H1 (cell line): Measurements from ENCODE around the gene CTNNA3. TPM values are rescaled to one million over a fixed set of nuclear protein-coding genes. Genes with fewer than 3 reads are reported as not detected.

Source experiments
- CTCF ChIA-PET: fragments of 300-600 bp; sonication (Branson Sonifier 250); formaldehyde crosslinking; loops from one replicate; lab custom pipeline; 2021; ENCODE audit not compliant: partially characterized antibody; lab: Charles Lee
- POLR2A ChIA-PET: fragments of 300-600 bp; sonication (Branson Sonifier 250); formaldehyde crosslinking; loops from one replicate; lab custom pipeline; 2021; ENCODE audit warnings: inconsistent platforms; ENCODE audit not compliant: partially characterized antibody; lab: Charles Lee
- DNase-seq, 2 experiments: peaks; one replicate each; pipeline versions ENCODE4 v3.0.0 to v3.0.0-alpha.2; 2010 to 2022; ENCODE audit warnings: low spot score in 2 of 2, low read depth in 1 of 2, mixed read lengths in 1 of 2
- FAIRE-seq: peaks from 2 replicates; lab custom pipeline; 2011; peaks lifted over from hg19 to GRCh38; lab: Jason Lieb, UNC
- H2AFZ ChIP-seq: 2 replicates; pipeline ENCODE4 v1.8.1; 2012; ENCODE audit warnings: low read length, inconsistent platforms
- H2AK5ac ChIP-seq: 2 replicates; pipeline ENCODE4 v1.6.1; 2013; ENCODE audit warnings: low read depth, low read length
- H2BK120ac ChIP-seq: replicated peaks from 2 replicates; pipeline ENCODE3; 2013; ENCODE audit warnings: low read depth, low read length, inconsistent platforms
- H2BK12ac ChIP-seq: 2 replicates; pipeline ENCODE4 v1.6.1; 2013; ENCODE audit warnings: low read depth, low read length
- H2BK15ac ChIP-seq: 2 replicates; pipeline ENCODE4 v1.6.1; 2013; ENCODE audit warnings: low read length
- H2BK20ac ChIP-seq: 2 replicates; pipeline ENCODE4 v1.6.1; 2013; ENCODE audit warnings: low read length
- H2BK5ac ChIP-seq: 2 replicates; pipeline ENCODE4 v1.6.1; 2013; ENCODE audit warnings: low read depth, low read length
- H3K14ac ChIP-seq: 2 replicates; pipeline ENCODE4 v1.6.1; 2013; ENCODE audit warnings: inconsistent platforms; ENCODE audit not compliant: insufficient read length
- H3K18ac ChIP-seq: 2 replicates; pipeline ENCODE4 v1.6.1; 2013; ENCODE audit warnings: low read length; ENCODE audit errors: extremely low read depth
- H3K23ac ChIP-seq: 2 replicates; pipeline ENCODE4 v1.6.1; 2013; ENCODE audit warnings: inconsistent platforms; ENCODE audit not compliant: insufficient read length
- H3K23me2 ChIP-seq: 2 replicates; pipeline ENCODE4 v1.6.1; 2013; ENCODE audit warnings: low read depth, low read length
- H3K27ac ChIP-seq: 2 replicates; pipeline ENCODE4 v1.6.1; 2011; ENCODE audit warnings: low read depth, low read length, inconsistent platforms
- H3K27me3 ChIP-seq, 4 experiments: replicated peaks in 1 of 4; 1 replicate in 1 of 4; 2 replicates in 3 of 4; pipeline versions ENCODE4 v1.6.1 to v1.8.1; 2011 to 2013; ENCODE audit warnings: low read length in 3 of 4, mild to moderate bottlenecking in 3 of 4, inconsistent platforms in 2 of 4, mixed read lengths in 2 of 4, moderate library complexity in 1 of 4; ENCODE audit not compliant: control insufficient read depth in 3 of 4, insufficient read depth in 3 of 4; ENCODE audit errors: extremely low read depth in 1 of 4
- H3K36me3 ChIP-seq, 4 experiments: 2 replicates each; pipeline versions ENCODE4 v1.6.1 to v1.8.1; 2011 to 2013; ENCODE audit warnings: mild to moderate bottlenecking in 4 of 4, low read length in 3 of 4, moderate library complexity in 2 of 4, control low read depth in 1 of 4, inconsistent platforms in 1 of 4; ENCODE audit not compliant: insufficient read depth in 4 of 4, control insufficient read depth in 2 of 4
- H3K4ac ChIP-seq: replicated peaks from 2 replicates; pipeline ENCODE3; 2013; ENCODE audit warnings: low read length, low read depth, mixed read lengths, inconsistent platforms; ENCODE audit not compliant: insufficient read length
- H3K4me1 ChIP-seq, 4 experiments: replicated peaks in 1 of 4; 1 replicate in 1 of 4; 2 replicates in 3 of 4; pipeline versions ENCODE4 v1.6.1 to v1.8.1; 2011 to 2013; ENCODE audit warnings: low read length in 3 of 4, inconsistent platforms in 2 of 4, mixed read lengths in 1 of 4; ENCODE audit not compliant: insufficient read depth in 4 of 4, control insufficient read depth in 3 of 4
- H3K4me2 ChIP-seq, 2 experiments: 2 replicates each; pipeline versions ENCODE4 v1.6.1 to v1.8.1; 2011 to 2013; ENCODE audit warnings: low read depth in 2 of 2, low read length in 2 of 2, control low read depth in 1 of 2, inconsistent platforms in 1 of 2, mild to moderate bottlenecking in 1 of 2; ENCODE audit not compliant: insufficient read depth in 1 of 2
- H3K4me3 ChIP-seq, 4 experiments: fragments of 200-600, 300-600 bp in 1 of 4; sonication (generic), shearing (Covaris generic), sonication (Bioruptor Twin) in 1 of 4; 2 replicates each; pipeline versions ENCODE4 v1.5.1 to v1.8.1; 2011 to 2016; ENCODE audit warnings: low read length in 4 of 4, low read depth in 3 of 4, control low read depth in 2 of 4, inconsistent platforms in 2 of 4, mild to moderate bottlenecking in 2 of 4, mixed read lengths in 1 of 4, moderate library complexity in 1 of 4; ENCODE audit not compliant: insufficient read depth in 2 of 4; ENCODE audit errors: extremely low read depth in 1 of 4
- H3K56ac ChIP-seq: replicated peaks from 2 replicates; pipeline ENCODE3; 2013; ENCODE audit warnings: low read depth, mild to moderate bottlenecking, mixed read lengths, low read length, inconsistent platforms; ENCODE audit not compliant: insufficient read length
- H3K79me1 ChIP-seq: 2 replicates; pipeline ENCODE4 v1.6.1; 2013; ENCODE audit warnings: low read depth, low read length, control low read depth
- H3K79me2 ChIP-seq, 2 experiments: 2 replicates each; pipeline versions ENCODE4 v1.6.1 to v1.8.1; 2012 to 2013; ENCODE audit warnings: low read length in 2 of 2, mild to moderate bottlenecking in 2 of 2, inconsistent platforms in 1 of 2; ENCODE audit not compliant: insufficient read depth in 2 of 2, control insufficient read depth in 1 of 2
- H3K9ac ChIP-seq, 4 experiments: replicated peaks in 1 of 4; 1 replicate in 1 of 4; 2 replicates in 3 of 4; pipeline versions ENCODE4 v1.6.1 to v1.8.1; 2011 to 2013; ENCODE audit warnings: low read depth in 3 of 4, low read length in 3 of 4, control low read depth in 2 of 4, mild to moderate bottlenecking in 2 of 4, moderate library complexity in 2 of 4, inconsistent platforms in 1 of 4; ENCODE audit errors: extremely low read depth in 1 of 4
- H3K9me3 ChIP-seq, 2 experiments: 2 replicates each; pipeline versions ENCODE4 v1.6.1 to v1.8.1; 2012 to 2013; ENCODE audit warnings: mild to moderate bottlenecking in 2 of 2, moderate library complexity in 2 of 2, control low read depth in 1 of 2, inconsistent platforms in 1 of 2, low read depth in 1 of 2, low read length in 1 of 2, mixed read lengths in 1 of 2; ENCODE audit not compliant: insufficient read depth in 2 of 2
- H4K20me1 ChIP-seq, 2 experiments: replicated peaks in 1 of 2; 2 replicates each; pipeline versions ENCODE3 to v1.8.1; 2011 to 2013; ENCODE audit warnings: inconsistent platforms in 2 of 2, low read length in 2 of 2, mild to moderate bottlenecking in 1 of 2; ENCODE audit not compliant: insufficient read depth in 2 of 2, control insufficient read depth in 1 of 2
- H4K5ac ChIP-seq: 2 replicates; pipeline ENCODE4 v1.6.1; 2013; ENCODE audit warnings: low read length, low read depth, mixed read lengths, inconsistent platforms; ENCODE audit not compliant: insufficient read length
- H4K8ac ChIP-seq: 2 replicates; pipeline ENCODE4 v1.8.0; 2013; ENCODE audit warnings: mild to moderate bottlenecking, moderate library complexity, low read length, inconsistent platforms; ENCODE audit not compliant: insufficient read depth; ENCODE audit errors: extremely low read depth
- H4K91ac ChIP-seq: replicated peaks from 2 replicates; pipeline ENCODE3; 2013; ENCODE audit warnings: low read length, mixed read lengths, inconsistent platforms; ENCODE audit not compliant: insufficient read length
- BACH1 ChIP-seq: IDR thresholded peaks from 2 replicates; pipeline ENCODE4 v1.6.1; 2012; ENCODE audit warnings: low read length, improper control_type of control experiment
- SIN3A ChIP-seq, 2 experiments: IDR thresholded peaks in 1 of 2; conservative IDR thresholded peaks in 1 of 2; 2 replicates each; pipeline ENCODE4 v1.6.1; 2011 to 2012; ENCODE audit warnings: low read length in 2 of 2, improper control_type of control experiment in 1 of 2, low read depth in 1 of 2, mild to moderate bottlenecking in 1 of 2
- ZNF274 ChIP-seq: IDR thresholded peaks from 2 replicates; pipeline ENCODE4 v1.7.0; 2012; ENCODE audit warnings: low read length, borderline replicate concordance; ENCODE audit errors: extremely low read depth
- polyA plus RNA-seq, 7 experiments: library from polyadenylated mRNA; depleted of rRNA in 3 of 7; stranded (reverse) in 5 of 7; unstranded in 2 of 7; fragments of >200 nt in 5 of 7; fragments of 200-250 nt in 2 of 7; gene quantifications; 1 replicate in 5 of 7; 2 replicates in 1 of 7; 4 replicates in 1 of 7; pipeline versions ENCODE4 v1.2.1 to v1.2.3, GENCODE V29; 2011 to 2013; ENCODE audit warnings: missing spikeins in 2 of 7, mixed read lengths in 2 of 7
- total RNA-seq: library from RNA; stranded (reverse); fragmentation: NEBNext Ultra II Directional; extraction: Animal tissue kit (Norgen Biotek cat#: 25700); gene quantifications from 2 replicates; pipeline ENCODE4 v1.2.1, GENCODE V29; 2021
- TF ChIP-seq, protein P1 (sequence below): IDR thresholded peaks from 2 replicates; pipeline ENCODE4 v1.6.1; 2011; ENCODE audit warnings: low read length, improper control_type of control experiment

The CTNNA3 gene
- total and polyA plus RNA-seq, 2 of the 8 experiments (the other 6 are each of a cell fraction or from before 2014, with no cell fraction given): 1.3 to 1.5 TPM

DNA sequence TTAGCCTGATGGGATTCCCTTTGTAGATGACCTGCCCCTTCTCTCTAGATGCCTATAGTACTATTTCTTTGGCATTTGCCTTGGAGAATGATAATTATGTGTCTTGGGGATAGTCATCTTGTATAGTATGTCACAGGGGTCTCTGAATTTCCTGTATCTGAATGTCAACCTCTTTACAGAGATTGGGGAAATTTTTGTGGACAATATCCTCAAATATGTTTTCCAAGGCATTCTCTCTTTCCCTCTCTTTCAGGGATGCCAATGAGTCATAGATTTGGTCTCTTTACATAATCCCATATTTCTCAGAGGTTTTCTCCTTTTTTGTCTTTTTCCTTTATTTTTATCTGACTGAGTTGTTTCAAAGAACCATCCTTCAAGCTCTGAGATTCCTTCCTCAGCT is 99.4 kb downstream of the CTNNA3 start:
- Histone ChIP-seq H3K4me1 (no peaks in the 10 kb centered on the region), H3K23ac (no peak overlapping the region), H2AK5ac (no peak overlapping the region), H3K23me2 (no peaks in the 10 kb centered on the region), H2BK20ac (no peak overlapping the region), H3K79me2 (no peaks in the 10 kb centered on the region), H4K91ac (no peak overlapping the region), H4K5ac (no peak overlapping the region), H3K27ac (no peak overlapping the region), H3K14ac (no peak overlapping the region), H2BK12ac (no peak overlapping the region), H3K4ac (no peak overlapping the region), H3K79me1 (no peaks in the 10 kb centered on the region), H3K36me3 (no peaks in the 10 kb centered on the region), H3K27me3 (no peaks in the 10 kb centered on the region), H3K18ac (no peak overlapping the region), H3K9me3 (no peaks in the 10 kb centered on the region; a peak in 1 of 4 replicates), H3K4me2 (no peak overlapping the region), H2BK15ac (no peak overlapping the region), H3K9ac (no peak overlapping the region), H2AFZ (no peak overlapping the region), H2BK5ac (no peak overlapping the region), H3K56ac (no peak overlapping the region), H2BK120ac (no peak overlapping the region), H4K8ac (no peak overlapping the region), H3K4me3 (no peak overlapping the region), H4K20me1 (no peaks in the 10 kb centered on the region)
- CTCF ChIA-PET: interaction anchor here (0.8 kb wide), 1 partner anchor 101 kb away, joined by 3 read pairs; no protein-coding TSS in a partner anchor
- TF ChIP-seq SIN3A (conservative IDR thresholded peaks at IDR 0.05 in 1 of 2, IDR thresholded peaks at IDR 0.05 in 1 of 2; ENCODE audit: low read depth in 1 of 2, low read length in 2 of 2): no peak
- TF ChIP-seq BACH1: no peak
- no peak for TF ChIP-seq ZNF274
- TF ChIP-seq, protein P1, sequence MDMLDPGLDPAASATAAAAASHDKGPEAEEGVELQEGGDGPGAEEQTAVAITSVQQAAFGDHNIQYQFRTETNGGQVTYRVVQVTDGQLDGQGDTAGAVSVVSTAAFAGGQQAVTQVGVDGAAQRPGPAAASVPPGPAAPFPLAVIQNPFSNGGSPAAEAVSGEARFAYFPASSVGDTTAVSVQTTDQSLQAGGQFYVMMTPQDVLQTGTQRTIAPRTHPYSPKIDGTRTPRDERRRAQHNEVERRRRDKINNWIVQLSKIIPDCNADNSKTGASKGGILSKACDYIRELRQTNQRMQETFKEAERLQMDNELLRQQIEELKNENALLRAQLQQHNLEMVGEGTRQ: no peak
- POLR2A ChIA-PET: no interaction called here
- DNase-seq (no peak), FAIRE-seq (no peak)
